IPS-NIHi11 (cell line): ENCODE data around the gene TARP.
A peak's percentile ranks its signal among the peaks of the same experiment; 100 is the strongest.
"Not testable (repeated sequence)": the region's sequence is repeated elsewhere in the genome, so short reads cannot be mapped to it uniquely, and the experiment has no call there.

Source experiments
- DNase-seq: peaks from one replicate; pipeline ENCODE4 v3.0.0; 2012; ENCODE audit warnings: mixed read lengths, low spot score

Gene TARP

DNA sequence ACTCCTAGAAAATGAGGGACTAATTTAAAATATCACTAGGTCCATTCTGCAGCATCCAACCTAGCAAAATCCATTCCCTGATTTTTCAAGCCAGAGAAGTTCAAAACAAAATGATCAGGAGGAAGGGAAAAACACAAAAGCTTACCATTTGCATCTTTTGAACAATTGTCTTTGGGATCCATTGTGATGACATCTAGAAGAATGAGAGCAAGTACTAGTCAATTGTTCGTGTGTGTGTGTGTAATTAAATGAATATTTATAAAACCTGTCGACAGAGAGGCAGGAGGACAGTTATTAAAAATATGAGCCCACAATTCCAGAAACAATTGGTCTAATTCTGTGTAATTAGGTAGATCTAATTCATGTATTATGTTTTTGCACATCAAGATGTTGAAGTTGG, 11.4 kb downstream of the TARP start:
- DNase-seq: not testable (repeated sequence)

DNA sequence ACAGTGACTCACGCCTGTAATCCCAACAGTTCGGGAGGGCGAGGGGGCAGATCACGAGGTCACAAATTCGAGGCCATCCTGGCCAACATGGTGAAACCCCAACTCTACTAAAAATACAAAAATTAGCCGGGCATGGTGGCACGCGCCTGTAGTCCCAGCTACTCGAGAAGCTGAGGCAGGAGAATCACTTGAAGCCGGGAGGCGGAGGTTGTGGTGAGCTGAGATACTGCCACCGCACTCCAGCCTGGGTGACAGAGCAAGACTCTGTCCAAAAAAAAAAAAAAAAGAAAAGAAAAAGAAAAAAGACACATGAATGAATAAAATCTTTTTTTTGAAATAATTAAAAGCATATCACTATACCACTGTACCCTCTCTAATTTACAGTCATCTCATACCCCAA, 11.8 kb downstream of the TARP start:
- not testable (repeated sequence) for DNase-seq

DNA sequence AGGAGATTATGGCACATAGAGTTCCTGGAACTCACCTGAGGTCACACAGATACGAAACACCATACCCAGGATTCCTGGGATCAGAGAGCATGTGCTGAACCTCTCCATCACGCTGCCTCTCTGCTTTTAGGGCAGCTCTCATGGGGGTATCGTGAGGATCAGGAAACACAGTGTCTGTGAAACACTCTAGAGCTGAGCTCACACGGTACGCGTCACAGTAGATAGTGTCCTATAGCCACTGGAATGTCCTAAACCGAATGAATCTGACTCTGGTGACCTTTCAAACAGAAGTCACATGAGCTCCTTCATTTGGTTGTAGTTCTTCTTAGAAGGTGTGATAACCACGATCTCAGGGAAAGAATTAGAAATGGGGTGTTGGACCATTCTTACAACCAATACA, 14.3 kb downstream of the TARP start:
- DNase-seq: not testable (repeated sequence)

DNA sequence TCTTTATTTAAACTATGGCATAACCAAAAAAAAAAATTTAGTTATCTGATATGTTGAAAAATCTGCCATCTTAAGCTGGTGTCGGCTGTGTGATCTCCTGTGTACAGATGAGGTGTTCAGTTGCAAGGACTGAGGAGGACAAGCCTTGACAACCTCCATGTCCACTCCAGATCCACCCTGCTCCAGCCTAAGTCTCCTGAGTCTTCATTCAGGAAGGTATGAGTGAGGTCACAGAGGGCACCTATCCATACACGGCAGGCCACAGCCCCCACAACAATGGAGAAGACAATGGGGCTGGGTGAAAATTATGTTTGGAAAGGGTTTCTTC, 16.1 kb downstream of the TARP start:
- no peak for DNase-seq

DNA sequence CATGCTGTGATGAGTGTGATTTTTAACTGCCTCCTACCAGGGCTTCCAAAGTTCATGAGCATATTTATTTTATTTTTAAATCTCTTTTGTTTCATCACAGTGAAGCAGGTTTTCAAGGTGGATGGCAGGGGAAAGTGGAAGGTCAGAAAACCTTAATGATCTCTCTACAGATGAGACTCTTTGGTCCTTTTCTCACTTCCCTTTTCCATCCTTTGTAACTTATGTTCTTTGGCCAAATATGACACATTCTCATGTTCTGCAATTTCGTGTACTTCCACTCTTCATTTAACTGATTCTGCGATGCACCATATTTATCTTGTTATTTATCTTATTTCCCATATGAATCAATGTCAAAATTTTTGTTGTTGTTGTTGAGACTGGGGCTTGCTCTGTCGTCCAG, 23.6 kb downstream of the TARP start:
- DNase-seq: not testable (repeated sequence)

DNA sequence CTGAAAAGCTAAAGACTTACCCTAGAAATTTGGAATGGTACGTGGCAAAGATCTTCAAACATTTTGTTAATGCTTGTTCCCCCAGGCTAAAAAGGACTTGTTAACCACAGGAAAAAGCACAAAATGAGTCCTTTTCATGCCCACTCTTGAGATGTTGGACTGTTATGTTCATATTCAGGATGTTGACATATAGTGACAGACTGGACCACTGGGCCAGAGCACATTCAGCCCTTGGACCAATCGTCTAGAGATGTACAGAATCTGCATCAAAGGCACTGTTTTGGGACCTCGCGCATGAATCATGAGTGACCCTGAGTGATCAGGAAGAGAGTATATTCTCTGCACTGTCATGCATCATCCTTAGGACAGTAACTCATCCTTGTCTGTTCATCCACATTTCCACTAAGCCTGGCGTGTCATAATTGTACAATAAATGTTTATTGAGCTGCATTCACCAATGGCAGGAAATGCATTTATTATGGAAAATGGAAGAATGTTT, 25.3 kb downstream of the TARP start:
- DNase-seq: no peak

DNA sequence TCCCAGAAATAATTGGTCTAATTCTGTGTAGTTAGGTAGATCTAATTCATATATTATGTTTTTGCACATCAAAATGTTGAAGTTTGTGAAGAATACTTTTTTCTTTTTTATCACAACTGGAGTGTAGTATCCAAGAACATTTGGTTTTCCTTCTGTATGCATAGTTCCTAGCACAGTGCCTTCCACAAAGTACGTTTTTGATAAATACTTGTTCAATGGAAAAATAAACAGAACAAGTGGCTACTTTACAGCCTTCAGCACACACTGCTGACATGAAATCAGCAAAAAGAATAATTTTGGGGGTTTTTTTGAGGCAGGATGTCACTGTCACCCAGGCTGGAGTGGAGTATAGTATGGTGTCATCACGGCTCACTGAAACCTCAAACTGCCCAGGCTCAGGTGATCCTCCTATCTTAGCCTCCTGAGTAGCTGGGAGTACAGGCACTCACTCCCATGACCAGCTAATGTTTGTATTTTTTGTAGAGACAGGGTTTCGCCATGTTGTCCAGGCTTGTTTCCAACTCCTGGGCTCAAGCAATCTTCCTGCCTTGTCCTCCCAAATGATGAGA, 27.9 kb downstream of the TARP start:
- no peak for DNase-seq

DNA sequence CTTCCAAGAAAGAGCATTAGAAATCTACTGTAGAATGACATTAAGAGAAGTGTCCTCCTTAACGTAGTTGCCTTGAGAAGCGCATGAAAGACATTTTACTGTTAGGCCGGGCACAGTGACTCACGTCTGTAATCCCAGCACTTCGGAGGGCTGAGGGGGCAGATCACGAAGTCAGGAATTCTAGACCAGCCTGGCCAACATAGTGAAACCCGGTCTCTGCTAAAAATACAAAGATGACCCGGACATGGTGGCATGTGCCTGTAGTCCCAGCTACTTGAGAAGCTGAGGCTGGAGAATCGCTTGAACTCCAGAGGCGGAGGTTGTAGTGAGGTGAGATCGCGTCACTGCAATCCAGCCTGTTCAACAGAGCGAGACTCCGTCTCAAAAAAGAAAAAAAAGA, 28.9 kb downstream of the TARP start:
- no peak for DNase-seq

DNA sequence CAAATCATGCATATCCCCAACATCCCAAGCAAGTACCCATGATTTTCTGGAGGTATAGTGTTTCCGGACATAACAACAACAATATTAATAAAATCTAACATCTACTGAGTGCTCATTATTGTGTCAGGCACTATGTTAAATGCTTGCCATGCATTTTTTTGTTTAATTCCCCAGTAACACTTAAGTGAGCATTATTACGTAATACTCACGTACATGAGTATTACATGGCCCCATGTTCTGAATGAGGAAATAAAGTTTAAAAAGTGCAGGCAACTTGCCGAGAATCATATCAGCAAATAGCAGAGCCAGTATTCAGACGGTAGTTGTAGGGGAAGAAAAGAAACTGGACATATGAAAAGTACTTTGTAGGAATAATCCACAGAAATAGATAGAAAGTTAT, 30.1 kb downstream of the TARP start:
- not testable (repeated sequence) for DNase-seq

DNA sequence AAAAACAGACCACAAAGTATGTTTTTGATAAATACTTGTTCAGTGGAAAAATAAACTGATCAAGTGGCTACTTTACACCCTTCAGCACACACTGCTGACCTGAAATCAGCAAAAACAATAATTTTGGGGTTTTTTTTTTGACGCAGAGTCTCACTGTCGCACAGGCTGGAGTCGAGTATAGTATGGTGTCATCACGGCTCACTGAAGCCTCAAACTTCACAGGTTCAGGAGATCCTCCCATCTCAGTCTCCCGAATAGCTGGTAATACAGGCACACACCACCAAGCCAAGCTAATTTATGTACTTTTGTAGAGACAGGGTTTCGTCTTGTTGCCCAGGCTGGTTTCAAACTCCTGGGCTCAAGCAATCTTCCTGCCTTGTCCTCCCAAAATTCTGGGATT, 30.6 kb downstream of the TARP start:
- no peak for DNase-seq

DNA sequence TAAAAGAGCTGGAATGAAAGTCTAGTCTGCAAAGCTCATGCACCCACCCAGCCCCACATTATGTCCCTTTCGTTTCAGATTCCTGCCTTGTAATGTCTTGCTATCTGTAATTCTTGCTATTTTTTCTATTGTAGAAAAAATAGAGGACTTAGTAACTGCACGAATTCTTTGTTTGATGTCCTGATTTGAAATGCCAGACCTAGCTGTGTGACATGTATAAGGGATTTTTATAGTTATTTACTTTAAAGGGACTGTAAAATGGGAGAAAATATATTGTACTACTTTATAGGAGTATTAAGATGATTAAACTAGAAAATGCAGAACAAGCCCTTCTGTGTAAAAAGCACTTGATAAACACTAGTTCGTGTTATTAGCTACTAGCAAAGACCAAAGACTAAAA, 32.4 kb downstream of the TARP start:
- no peak for DNase-seq

DNA sequence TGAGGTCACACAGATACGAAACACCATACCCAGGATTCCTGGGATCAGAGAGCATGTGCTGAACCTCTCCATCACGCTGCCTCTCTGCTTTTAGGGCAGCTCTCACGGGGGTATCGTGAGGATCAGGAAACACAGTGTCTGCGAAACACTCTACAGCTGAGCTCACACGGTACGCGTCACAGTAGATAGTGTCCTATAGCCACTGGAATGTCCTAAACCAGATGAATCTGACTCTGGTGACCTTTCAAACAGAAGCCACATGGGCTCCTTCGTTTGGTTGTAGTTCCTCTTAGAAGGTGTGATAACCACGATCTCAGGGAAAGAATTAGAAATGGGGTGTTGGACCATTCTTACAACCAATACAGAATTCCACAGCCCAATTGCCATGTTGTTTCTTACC, 34.3 kb downstream of the TARP start:
- DNase-seq: not testable (repeated sequence)

DNA sequence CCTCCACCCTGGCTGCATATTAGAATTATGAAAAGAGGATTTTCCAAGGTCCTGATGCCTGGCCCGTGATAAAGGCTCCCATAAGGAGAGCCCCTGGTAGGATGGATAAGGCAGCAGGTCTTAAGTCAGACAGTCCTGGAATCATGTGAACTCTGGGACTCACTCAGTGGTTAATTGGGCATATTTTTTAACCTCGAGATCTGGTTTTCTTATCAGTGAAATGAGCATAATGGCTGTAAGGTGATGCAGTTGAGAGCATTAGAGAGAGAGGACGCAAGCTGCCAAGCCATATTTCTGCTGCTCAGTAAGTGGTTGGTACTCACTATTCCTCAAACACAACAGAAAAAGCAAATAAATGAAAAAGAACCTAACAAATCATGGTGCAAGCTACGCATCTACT, 37.8 kb downstream of the TARP start:
- no peak for DNase-seq

DNA sequence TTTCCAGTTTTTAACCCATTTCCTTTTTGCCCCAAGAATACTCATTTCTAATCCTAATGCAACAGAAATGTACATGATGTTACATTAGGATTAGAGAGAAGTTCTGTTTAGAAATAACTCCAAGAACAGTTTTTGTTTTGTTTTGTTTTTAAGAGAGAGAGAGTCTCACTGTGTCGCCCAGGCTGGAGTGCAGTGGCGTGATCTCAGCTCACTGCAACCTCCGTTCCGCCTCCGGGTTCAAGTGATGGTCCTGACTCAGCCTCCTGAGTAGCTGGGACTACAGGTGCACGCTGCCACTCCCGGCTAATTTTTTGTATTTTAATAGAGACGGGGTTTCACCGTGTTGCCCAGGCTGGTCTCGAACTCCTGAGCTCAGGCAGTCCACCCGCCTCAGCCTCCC, 38.7 kb downstream of the TARP start:
- DNase-seq: not testable (repeated sequence)

DNA sequence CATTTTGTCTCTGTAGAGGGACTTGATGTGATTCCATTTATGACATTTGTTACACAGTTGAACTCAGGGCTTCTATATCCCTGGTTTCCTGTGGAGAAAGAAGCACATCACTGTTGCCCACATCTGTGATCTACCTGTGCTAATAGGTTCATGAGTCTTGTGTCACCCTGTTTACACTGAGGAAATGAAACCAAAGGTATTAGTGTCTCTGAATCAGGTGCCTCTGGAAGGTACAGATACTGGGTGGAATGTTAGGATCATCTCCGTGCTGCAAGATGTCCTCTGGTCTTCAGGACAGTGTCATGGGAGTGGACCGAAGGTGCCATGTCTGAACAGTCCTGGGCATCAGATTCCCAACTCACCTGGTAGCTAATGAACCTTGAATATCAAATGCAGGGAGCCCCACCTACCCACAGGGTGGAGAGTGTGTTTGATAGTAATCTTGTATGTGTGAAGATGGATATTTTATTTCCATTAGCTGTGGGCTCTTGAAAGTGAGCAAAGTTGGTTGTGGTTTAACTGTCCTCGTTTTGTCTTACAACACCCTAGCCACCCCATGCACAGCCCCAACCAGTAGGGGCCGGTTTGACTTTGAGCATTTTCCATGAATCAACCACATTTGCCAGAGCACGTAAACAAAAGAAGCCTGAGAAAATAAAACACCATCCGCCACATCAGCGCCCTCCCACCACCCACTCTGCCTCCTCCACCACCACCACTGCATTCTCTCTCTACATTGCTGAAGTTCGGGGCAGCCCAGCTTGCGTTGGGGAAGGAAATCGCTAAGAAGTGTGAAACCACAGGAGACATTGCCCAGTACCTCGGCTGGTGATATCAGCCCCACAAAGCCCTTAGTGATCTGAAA, 40.7 kb downstream of the TARP start:
- no peak for DNase-seq

DNA sequence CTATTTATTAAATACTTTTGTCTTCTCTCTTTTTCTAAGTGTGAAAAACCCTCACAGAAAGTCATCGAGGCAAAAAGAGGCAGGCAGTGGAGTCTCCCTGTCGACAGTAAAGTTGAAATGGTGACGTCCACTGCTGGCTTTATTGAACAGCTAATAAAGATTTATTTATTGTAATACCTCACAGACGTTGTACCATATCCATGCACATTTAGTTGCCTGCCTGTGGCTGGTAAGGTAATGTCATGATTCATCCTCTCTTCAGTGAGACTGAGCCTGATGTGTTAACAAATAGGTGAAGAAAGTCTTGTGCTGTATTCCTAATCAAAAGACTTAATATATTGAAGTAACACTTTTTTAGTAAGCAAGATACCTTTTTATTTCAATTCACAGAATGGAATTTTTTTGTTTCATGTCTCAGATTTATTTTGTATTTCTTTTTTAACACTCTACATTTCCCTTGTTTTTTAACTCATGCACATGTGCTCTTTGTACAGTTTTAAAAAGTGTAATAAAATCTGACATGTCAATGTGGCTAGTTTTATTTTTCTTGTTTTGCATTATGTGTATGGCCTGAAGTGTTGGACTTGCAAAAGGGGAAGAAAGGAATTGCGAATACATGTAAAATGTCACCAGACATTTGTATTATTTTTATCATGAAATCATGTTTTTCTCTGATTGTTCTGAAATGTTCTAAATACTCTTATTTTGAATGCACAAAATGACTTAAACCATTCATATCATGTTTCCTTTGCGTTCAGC, 43.4 kb downstream of the TARP start:
- DNase-seq: no peak

DNA sequence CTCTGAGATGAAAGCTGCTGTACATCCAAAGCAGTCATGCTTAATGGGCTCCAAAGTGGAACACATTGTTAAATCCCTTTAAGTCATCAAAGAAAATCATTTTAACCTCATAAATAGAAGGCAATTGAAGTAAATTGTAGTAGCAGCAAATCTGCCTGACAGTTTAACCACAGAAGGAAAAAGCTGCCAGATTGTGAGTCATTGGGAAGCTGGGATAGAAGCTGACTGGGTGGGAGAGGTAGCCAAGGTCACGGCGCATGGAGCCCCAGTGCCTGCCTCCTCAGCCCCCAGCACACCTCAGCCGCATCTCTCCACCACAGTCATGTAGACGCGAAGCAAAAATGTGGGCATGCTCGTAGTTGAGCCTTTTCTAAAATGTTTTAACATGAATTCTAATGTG, 44.0 kb downstream of the TARP start:
- no peak for DNase-seq

DNA sequence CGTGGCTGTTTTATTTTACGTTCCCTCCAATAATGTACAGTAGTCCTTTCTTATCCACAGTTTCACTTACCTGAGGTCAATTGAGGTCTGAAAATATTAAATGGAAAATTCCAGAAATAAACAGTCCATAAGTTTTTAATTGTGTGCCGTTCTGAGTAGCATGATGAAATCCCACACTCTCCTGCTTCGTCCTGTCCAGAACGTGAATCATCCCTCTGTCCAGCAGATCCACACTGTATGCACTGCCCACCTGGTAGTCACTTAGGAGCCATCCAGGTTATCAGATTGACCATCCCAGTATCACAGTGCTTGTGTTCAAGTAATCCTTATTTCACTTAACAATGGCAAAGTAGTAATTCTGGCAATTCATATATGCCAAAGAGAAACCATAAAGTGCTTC, 49.0 kb downstream of the TARP start:
- no peak for DNase-seq

DNA sequence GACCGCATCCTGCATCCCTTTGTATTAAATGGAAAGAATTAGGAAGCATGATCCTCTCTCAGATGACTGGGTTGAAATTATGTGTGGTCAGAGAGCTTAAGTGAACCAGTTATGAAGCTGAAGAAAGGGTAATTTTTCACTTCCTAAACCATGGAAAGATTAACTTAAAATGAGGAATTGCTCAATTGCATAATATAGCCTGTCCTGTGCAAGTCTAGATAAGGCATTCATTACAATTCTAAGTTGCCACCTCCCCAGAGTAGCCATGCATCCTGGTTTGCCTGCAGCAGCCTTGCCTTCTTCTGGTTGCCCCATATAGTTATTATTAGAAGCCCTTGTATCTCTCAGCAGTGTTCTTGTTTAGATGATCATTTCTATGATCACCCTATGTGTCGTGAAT, 50.1 kb downstream of the TARP start:
- DNase-seq: no peak

DNA sequence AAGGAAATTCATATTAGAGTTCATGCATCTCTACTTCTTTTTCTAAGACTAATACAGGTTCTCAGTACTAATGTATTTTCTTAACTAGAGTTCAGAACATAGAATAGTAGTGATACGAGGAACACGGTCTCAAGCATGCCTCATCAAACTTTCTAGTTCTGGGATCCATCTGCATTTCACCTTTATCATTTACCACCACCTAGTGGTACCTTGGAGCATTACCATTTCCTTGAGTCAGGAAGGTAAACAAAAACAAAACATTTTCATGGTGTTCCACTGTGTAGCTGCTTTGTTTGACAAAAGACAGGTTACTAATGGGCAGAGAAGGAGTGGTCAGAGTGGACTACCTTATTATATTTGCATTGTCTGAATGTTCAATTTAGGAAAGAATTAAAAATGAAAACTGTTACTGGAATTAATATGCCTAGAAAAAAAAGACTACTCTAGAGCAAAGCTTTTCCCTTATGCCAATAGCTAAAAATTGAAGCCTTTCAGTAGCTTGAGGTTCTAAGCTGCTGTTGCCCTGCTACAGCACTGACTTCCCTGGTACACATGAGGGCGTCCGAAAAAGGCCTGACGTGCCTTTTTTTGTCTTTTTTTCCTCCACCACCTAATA, 50.8 kb downstream of the TARP start:
- peak; percentile 56 for DNase-seq

DNA sequence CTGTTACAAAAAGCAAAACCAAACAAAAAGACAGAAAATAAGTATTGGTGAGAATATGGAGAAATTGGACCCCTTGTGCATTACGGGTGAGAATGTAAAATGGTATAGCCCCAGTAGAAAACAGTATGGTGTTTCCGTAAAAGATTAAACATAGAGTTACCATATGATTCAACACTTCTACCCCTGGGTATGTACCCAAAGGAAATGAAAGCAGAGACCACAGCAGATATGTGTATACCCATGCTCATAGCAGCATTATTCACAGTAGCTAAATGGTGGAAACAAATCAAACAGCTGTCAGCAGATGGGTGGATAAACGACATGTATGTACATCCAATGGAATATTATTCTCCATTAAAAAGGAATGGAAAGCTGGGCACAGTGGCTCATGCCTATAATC, 53.0 kb downstream of the TARP start:
- DNase-seq: no peak

DNA sequence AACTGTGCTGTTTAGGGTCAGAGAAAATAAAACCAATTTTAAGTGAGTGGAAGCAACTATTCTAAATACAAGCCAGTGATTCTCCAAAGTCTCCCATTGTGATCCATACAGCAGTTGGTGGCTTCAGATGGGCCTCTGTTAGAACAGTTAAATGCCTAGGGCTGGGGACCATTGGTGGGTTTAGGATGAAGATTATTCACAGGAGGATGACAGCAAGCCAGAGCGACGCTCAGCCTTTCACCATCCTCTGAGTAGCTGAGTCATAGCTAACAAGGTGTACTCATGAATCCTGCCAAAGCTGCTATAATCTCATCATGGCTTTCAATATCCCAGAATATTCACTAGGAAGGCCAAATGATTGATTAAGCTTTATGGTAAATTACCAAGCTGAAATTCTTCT, 55.8 kb downstream of the TARP start:
- no peak for DNase-seq
